ENCODE data around the gene FN1. TPM values are rescaled to one million over a fixed set of nuclear protein-coding genes. Genes with fewer than 3 reads are reported as not detected.
A peak's percentile ranks its signal among the peaks of the same experiment; 100 is the strongest.

The FN1 gene
- total RNA-seq, 1 experiment from 2014 or later: 1,570 TPM

DNA sequence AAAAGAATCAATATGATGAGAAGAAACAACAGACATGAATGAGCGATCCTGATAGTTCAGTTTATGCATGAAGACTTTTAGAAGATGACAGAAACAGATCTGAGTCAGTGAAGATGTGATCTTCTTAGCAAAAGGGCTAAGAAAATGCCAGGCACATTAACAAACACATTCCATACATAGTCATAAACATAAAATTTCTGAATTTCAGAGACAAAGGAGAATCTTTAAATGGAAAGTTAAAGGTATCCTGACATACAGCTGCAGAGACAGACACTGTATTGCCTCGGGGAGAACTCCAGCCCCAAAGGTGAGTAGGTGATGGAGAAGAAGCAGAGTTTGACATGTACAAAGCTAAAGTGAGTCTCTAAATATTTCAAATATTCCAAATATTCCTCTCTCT, 40.6 kb upstream of the FN1 start:
- H3K27me3 ChIP-seq (replicated peaks; ENCODE audit: insufficient read depth, low read depth, low read length, poor library complexity): no peaks in the 10 kb centered on the region
- H3K36me3 ChIP-seq (ENCODE audit: insufficient read depth, low read length, poor library complexity, severe bottlenecking): no peaks in the 10 kb centered on the region
- BruUV-seq (replicated peaks): no TSS peak
- no peaks in the 10 kb centered on the region for H3K4me1 ChIP-seq (ENCODE audit: insufficient read depth, low read length, poor library complexity, severe bottlenecking)
- CTCF ChIA-PET: no interaction called here
- DNase-seq (ENCODE audit: low spot score): no peak
- intact Hi-C loops (cut with micrococcal nuclease; ENCODE audit: unreplicated experiment): no loop called here
- H3K9me3 ChIP-seq (ENCODE audit: low read depth, low read length, poor library complexity, severe bottlenecking): no peaks in the 10 kb centered on the region
- POLR2A ChIA-PET (ENCODE audit: low non-redundant PET): no interaction called here
- TF ChIP-seq EZH2 (IDR thresholded peaks at IDR 0.05; ENCODE audit: borderline replicate concordance, low read depth, low read length, poor library complexity, severe bottlenecking): no peak
- TF ChIP-seq, protein P1, sequence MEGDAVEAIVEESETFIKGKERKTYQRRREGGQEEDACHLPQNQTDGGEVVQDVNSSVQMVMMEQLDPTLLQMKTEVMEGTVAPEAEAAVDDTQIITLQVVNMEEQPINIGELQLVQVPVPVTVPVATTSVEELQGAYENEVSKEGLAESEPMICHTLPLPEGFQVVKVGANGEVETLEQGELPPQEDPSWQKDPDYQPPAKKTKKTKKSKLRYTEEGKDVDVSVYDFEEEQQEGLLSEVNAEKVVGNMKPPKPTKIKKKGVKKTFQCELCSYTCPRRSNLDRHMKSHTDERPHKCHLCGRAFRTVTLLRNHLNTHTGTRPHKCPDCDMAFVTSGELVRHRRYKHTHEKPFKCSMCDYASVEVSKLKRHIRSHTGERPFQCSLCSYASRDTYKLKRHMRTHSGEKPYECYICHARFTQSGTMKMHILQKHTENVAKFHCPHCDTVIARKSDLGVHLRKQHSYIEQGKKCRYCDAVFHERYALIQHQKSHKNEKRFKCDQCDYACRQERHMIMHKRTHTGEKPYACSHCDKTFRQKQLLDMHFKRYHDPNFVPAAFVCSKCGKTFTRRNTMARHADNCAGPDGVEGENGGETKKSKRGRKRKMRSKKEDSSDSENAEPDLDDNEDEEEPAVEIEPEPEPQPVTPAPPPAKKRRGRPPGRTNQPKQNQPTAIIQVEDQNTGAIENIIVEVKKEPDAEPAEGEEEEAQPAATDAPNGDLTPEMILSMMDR (conservative IDR thresholded peaks at IDR 0.05; ENCODE audit: low read depth, low read length): no peak
- no peak overlapping the region for H3K27ac ChIP-seq (ENCODE audit: low read depth, low read length, poor library complexity, severe bottlenecking)
- H3K4me3 ChIP-seq (ENCODE audit: low read depth, low read length, poor library complexity, severe bottlenecking): no peak overlapping the region

DNA sequence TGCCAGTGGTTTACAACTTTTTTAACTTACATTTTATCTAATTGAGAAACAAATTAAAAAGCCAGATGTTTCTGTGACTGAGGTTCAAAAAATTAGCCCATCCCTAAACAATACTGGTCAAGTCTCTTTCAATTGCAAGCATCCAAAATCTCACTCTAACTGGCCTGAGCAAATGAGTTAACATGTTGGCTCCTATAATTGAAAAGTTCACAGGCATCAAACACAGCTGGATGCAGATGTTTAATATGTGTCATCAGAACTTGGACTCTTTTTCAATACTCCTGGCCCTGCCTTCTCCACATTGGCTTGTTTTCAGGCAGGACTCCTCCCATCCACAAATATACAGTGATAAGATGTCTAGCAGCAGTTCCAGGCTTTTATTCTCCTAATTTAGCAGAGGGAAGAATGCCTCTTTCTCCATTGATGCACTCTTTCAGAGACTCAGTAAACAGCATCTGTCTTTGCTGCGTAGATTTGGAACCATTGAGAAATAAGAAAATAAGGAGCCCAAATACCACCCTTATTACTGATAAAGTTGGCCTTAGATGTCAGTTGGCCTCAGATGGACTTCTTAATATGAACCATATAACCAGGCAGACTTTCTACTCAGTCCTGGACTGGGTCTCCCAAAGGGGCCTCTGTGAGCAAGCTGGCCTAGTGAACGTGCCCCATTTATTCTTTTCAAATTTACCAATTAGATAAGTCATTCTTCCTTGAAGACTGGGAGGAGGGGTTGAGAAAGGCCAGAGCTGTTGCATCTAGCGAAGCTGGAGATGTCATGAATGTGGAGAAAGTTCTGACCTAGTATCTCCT, 30.4 kb upstream of the FN1 start:
- Histone ChIP-seq H3K9me3 (ENCODE audit: low read depth, low read length, poor library complexity, severe bottlenecking) (no peaks in the 10 kb centered on the region), H3K4me1 (ENCODE audit: insufficient read depth, low read length, poor library complexity, severe bottlenecking) (peaks cover 11% of the 10 kb centered on the region), H3K36me3 (ENCODE audit: insufficient read depth, low read length, poor library complexity, severe bottlenecking) (no peaks in the 10 kb centered on the region), H3K27ac (ENCODE audit: low read depth, low read length, poor library complexity, severe bottlenecking) (no peak overlapping the region), H3K4me3 (ENCODE audit: low read depth, low read length, poor library complexity, severe bottlenecking) (no peak overlapping the region), H3K27me3 (replicated peaks; ENCODE audit: insufficient read depth, low read depth, low read length, poor library complexity) (no peaks in the 10 kb centered on the region)
- BruUV-seq (replicated peaks): no TSS peak
- DNase-seq (ENCODE audit: low spot score): peak; percentile 29
- intact Hi-C loops (cut with micrococcal nuclease; ENCODE audit: unreplicated experiment): no loop called here
- ChIA-PET POLR2A (ENCODE audit: low non-redundant PET) (no interaction called here), CTCF (no interaction called here)
- TF ChIP-seq EZH2 (IDR thresholded peaks at IDR 0.05; ENCODE audit: borderline replicate concordance, low read depth, low read length, poor library complexity, severe bottlenecking): no peak
- TF ChIP-seq, protein P1 (conservative IDR thresholded peaks at IDR 0.05; ENCODE audit: low read depth, low read length): no peak

DNA sequence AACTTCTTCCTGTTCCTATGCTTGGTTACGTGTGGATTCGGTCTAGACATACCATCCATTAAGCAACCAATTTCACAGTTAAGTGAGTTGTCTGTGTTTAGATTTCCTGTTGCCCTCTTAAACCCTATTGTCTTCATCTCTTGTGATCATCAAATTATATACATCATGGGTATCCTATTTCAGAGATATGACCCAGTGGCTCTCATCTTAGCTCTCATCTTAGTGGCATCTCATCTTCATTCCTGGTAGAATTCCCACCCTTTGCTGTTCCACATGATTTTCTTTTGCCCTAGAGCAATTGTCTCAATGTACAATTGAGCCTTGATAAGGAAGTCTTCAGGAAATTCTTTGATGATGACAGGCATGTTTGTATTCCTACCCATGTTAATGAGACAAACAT, 29.4 kb upstream of the FN1 start:
- CTCF ChIA-PET: no interaction called here
- TF ChIP-seq, protein P1 (conservative IDR thresholded peaks at IDR 0.05; ENCODE audit: low read depth, low read length): no peak
- TF ChIP-seq EZH2 (IDR thresholded peaks at IDR 0.05; ENCODE audit: borderline replicate concordance, low read depth, low read length, poor library complexity, severe bottlenecking): no peak
- intact Hi-C loops (cut with micrococcal nuclease; ENCODE audit: unreplicated experiment): no loop called here

More for the DNA sequence above, 29.4 kb upstream of the FN1 start:
- Histone ChIP-seq H3K4me1 (ENCODE audit: insufficient read depth, low read length, poor library complexity, severe bottlenecking) (peaks cover 13% of the 10 kb centered on the region), H3K36me3 (ENCODE audit: insufficient read depth, low read length, poor library complexity, severe bottlenecking) (no peaks in the 10 kb centered on the region), H3K4me3 (ENCODE audit: low read depth, low read length, poor library complexity, severe bottlenecking) (no peak overlapping the region), H3K9me3 (ENCODE audit: low read depth, low read length, poor library complexity, severe bottlenecking) (no peaks in the 10 kb centered on the region), H3K27me3 (replicated peaks; ENCODE audit: insufficient read depth, low read depth, low read length, poor library complexity) (no peaks in the 10 kb centered on the region), H3K27ac (ENCODE audit: low read depth, low read length, poor library complexity, severe bottlenecking) (no peak overlapping the region)
- POLR2A ChIA-PET (ENCODE audit: low non-redundant PET): interaction anchor here (0.5 kb wide), 1 partner anchor 474 kb away, joined by 3 read pairs; no protein-coding TSS in a partner anchor
- DNase-seq (ENCODE audit: low spot score): peak; percentile 87
- no TSS peak for BruUV-seq (replicated peaks)
